HEK293 (cell line): Measurements from ENCODE around the gene NOL4L.
A peak's percentile ranks its signal among the peaks of the same experiment; 100 is the strongest.

ENCODE experiments used
- CTCF ChIA-PET: fragments of 350-600 bp; formaldehyde crosslinking; extraction: SDS; loops from one replicate; lab custom pipeline; 2021; ENCODE audit warnings: antibody characterized with exemption; lab: Yijun Ruan, JAX
- POLR2A ChIA-PET: fragments of 300-600 bp; formaldehyde crosslinking; extraction: SDS; loops from one replicate; lab custom pipeline; 2020; ENCODE audit warnings: antibody characterized with exemption, inconsistent platforms; lab: Yijun Ruan, JAX
- H3K27ac ChIP-seq: fragments of 200-500 bp; sonication (Bioruptor generic); 2 replicates; pipeline ENCODE4 v1.5.1; 2014; ENCODE audit warnings: low read depth, low read length, control low read depth, inconsistent platforms; ENCODE audit errors: extremely low read depth
- H3K36me3 ChIP-seq, 2 experiments: fragments of 200-500 bp in 1 of 2; sonication (Bioruptor generic) in 1 of 2; 1 replicate in 1 of 2; 2 replicates in 1 of 2; pipeline ENCODE4 v1.5.1; 2014 to 2017; ENCODE audit warnings: inconsistent platforms in 2 of 2, low read length in 2 of 2; ENCODE audit not compliant: control insufficient read depth in 2 of 2, insufficient read depth in 1 of 2
- H3K4me1 ChIP-seq: fragments of 200-500 bp; sonication (Bioruptor generic); 2 replicates; pipeline ENCODE4 v1.5.1; 2014; ENCODE audit warnings: mild to moderate bottlenecking, low read length, inconsistent platforms; ENCODE audit not compliant: control insufficient read depth, insufficient read depth
- H3K4me3 ChIP-seq: 2 replicates; pipeline ENCODE4 v1.5.1; 2011; ENCODE audit warnings: low read depth, mild to moderate bottlenecking, control low read depth, low read length, moderate library complexity
- H3K9me3 ChIP-seq: fragments of 200-500 bp; sonication (Bioruptor generic); 2 replicates; pipeline ENCODE4 v1.5.1; 2014; ENCODE audit warnings: low read depth, low read length, inconsistent platforms; ENCODE audit not compliant: control insufficient read depth, insufficient read depth
- ELK4 ChIP-seq: IDR thresholded peaks from 2 replicates; pipeline ENCODE4 v1.6.1; 2011; ENCODE audit warnings: mild to moderate bottlenecking, low read depth, low read length, borderline replicate concordance
- GLIS2 ChIP-seq: fragments of 450-650 bp; formaldehyde crosslinking; IDR thresholded peaks from 2 replicates; pipeline ENCODE4 v1.5.1; 2016; ENCODE audit warnings: missing biosample characterization, missing genetic modification characterization
- KLF1 ChIP-seq: fragments of 450-650 bp; formaldehyde crosslinking; IDR thresholded peaks from 2 replicates; pipeline ENCODE4 v1.5.1; 2016; ENCODE audit warnings: missing biosample characterization, missing genetic modification characterization
- KLF17 ChIP-seq: fragments of 450-650 bp; formaldehyde crosslinking; IDR thresholded peaks from 2 replicates; pipeline ENCODE4 v1.5.1; 2016; ENCODE audit warnings: missing biosample characterization, missing genetic modification characterization
- KLF8 ChIP-seq: fragments of 450-650 bp; formaldehyde crosslinking; IDR thresholded peaks from 2 replicates; pipeline ENCODE4 v1.5.1; 2016; ENCODE audit warnings: missing biosample characterization, missing genetic modification characterization
- KLF9 ChIP-seq: fragments of 450-650 bp; formaldehyde crosslinking; IDR thresholded peaks from 2 replicates; pipeline ENCODE4 v1.5.1; 2016; ENCODE audit warnings: missing biosample characterization, missing genetic modification characterization, low read depth
- REPIN1 ChIP-seq: fragments of 450-650 bp; formaldehyde crosslinking; IDR thresholded peaks from 2 replicates; pipeline ENCODE4 v1.5.1; 2017; ENCODE audit warnings: missing biosample characterization, missing genetic modification characterization, low read depth
- SP7 ChIP-seq: fragments of 450-650 bp; formaldehyde crosslinking; IDR thresholded peaks from 2 replicates; pipeline ENCODE4 v1.5.1; 2016; ENCODE audit warnings: missing biosample characterization, missing genetic modification characterization
- ZBTB17 ChIP-seq: fragments of 450-650 bp; formaldehyde crosslinking; IDR thresholded peaks from 2 replicates; pipeline ENCODE4 v1.5.1; 2016; ENCODE audit warnings: missing biosample characterization, missing genetic modification characterization
- ZBTB20 ChIP-seq: fragments of 450-650 bp; formaldehyde crosslinking; IDR thresholded peaks from 2 replicates; pipeline ENCODE4 v1.5.1; 2016; ENCODE audit warnings: missing biosample characterization, missing genetic modification characterization
- ZBTB49 ChIP-seq: fragments of 450-650 bp; formaldehyde crosslinking; IDR thresholded peaks from 2 replicates; pipeline ENCODE4 v1.5.1; 2016; ENCODE audit warnings: missing biosample characterization, missing genetic modification characterization, low read depth
- ZEB2 ChIP-seq: fragments of 450-650 bp; formaldehyde crosslinking; IDR thresholded peaks from 2 replicates; pipeline ENCODE4 v1.5.1; 2016; ENCODE audit warnings: missing biosample characterization, missing genetic modification characterization
- ZFHX2 ChIP-seq: fragments of 450-650 bp; formaldehyde crosslinking; conservative IDR thresholded peaks from 2 replicates; pipeline ENCODE4 v1.5.1; 2016; ENCODE audit warnings: missing biosample characterization, missing genetic modification characterization
- ZIC2 ChIP-seq: fragments of 450-650 bp; formaldehyde crosslinking; IDR thresholded peaks from 2 replicates; pipeline ENCODE4 v1.5.1; 2016; ENCODE audit warnings: missing biosample characterization, missing genetic modification characterization
- ZNF114 ChIP-seq: fragments of 450-650 bp; formaldehyde crosslinking; IDR thresholded peaks from 2 replicates; pipeline ENCODE4 v1.5.0; 2017; ENCODE audit warnings: missing biosample characterization, missing genetic modification characterization
- ZNF140 ChIP-seq: fragments of 450-650 bp; formaldehyde crosslinking; IDR thresholded peaks from 2 replicates; pipeline ENCODE4 v1.5.1; 2016; ENCODE audit warnings: missing biosample characterization, missing genetic modification characterization
- ZNF398 ChIP-seq: fragments of 450-650 bp; formaldehyde crosslinking; IDR thresholded peaks from 2 replicates; pipeline ENCODE4 v1.5.1; 2017; ENCODE audit warnings: missing biosample characterization, missing genetic modification characterization
- ZNF473 ChIP-seq: fragments of 450-650 bp; formaldehyde crosslinking; IDR thresholded peaks from 2 replicates; pipeline ENCODE4 v1.5.1; 2017; ENCODE audit warnings: missing biosample characterization, missing genetic modification characterization
- ZNF600 ChIP-seq: fragments of 450-650 bp; formaldehyde crosslinking; IDR thresholded peaks from 2 replicates; pipeline ENCODE4 v1.5.1; 2016; ENCODE audit warnings: missing biosample characterization, missing genetic modification characterization
- ZNF639 ChIP-seq: fragments of 450-650 bp; formaldehyde crosslinking; IDR thresholded peaks from 2 replicates; pipeline ENCODE4 v1.5.1; 2016; ENCODE audit warnings: missing biosample characterization, missing genetic modification characterization
- ZNF692 ChIP-seq: fragments of 450-650 bp; formaldehyde crosslinking; IDR thresholded peaks from 2 replicates; pipeline ENCODE4 v1.5.1; 2016; ENCODE audit warnings: missing biosample characterization, missing genetic modification characterization
- ZNF791 ChIP-seq: fragments of 450-650 bp; formaldehyde crosslinking; IDR thresholded peaks from 2 replicates; pipeline ENCODE4 v1.5.1; 2016; ENCODE audit warnings: missing biosample characterization, missing genetic modification characterization
- ZSCAN16 ChIP-seq: fragments of 450-650 bp; formaldehyde crosslinking; IDR thresholded peaks from 2 replicates; pipeline ENCODE4 v1.5.1; 2016; ENCODE audit warnings: missing biosample characterization, missing genetic modification characterization
- ZSCAN18 ChIP-seq: fragments of 450-650 bp; formaldehyde crosslinking; IDR thresholded peaks from 2 replicates; pipeline ENCODE4 v1.5.1; 2016; ENCODE audit warnings: missing biosample characterization, missing genetic modification characterization
- ZSCAN30 ChIP-seq: fragments of 450-650 bp; IDR thresholded peaks from 2 replicates; pipeline ENCODE4 v1.5.1; 2018; ENCODE audit warnings: missing biosample characterization, mild to moderate bottlenecking, missing genetic modification characterization, moderate library complexity

The NOL4L gene

GRCh38 chr20:32574296-32575226 lies 10.6 kb downstream of the NOL4L start:
- POLR2A ChIA-PET = interaction anchor here (0.6 kb wide), 1 partner anchor 8 kb away, joined by 4 read pairs; no protein-coding TSS in a partner anchor
- CTCF ChIA-PET = interaction anchor here (0.5 to 2.8 kb wide), 3 partner anchors 78 to 256 kb away, joined by 3 to 10 read pairs (median 4); no protein-coding TSS in a partner anchor
- Histone ChIP-seq H3K9me3 (no peaks in the 10 kb centered on the region), H3K4me1 (no peaks in the 10 kb centered on the region; the same call in 1 of the 2 replicates), H3K36me3 (no peaks in the 10 kb centered on the region), H3K27ac (no peak overlapping the region), H3K4me3 (no peak overlapping the region)
- TF ChIP-seq ZSCAN18 (tag by site-specific recombination) (no peak), ZIC2 (peak; percentile 78), ELK4 (no peak), KLF17 (tag by site-specific recombination) (0 out of 2 replicates have a peak, but pooled peaks have one; percentile 19), ZNF692 (peak; percentile 69; the same call in 1 of the 2 replicates), ZEB2 (tag by site-specific recombination) (no peak), KLF9 (tag by site-specific recombination) (no peak), KLF1 (no peak), REPIN1 (no peak), ZBTB17 (tag by site-specific recombination) (peak; percentile 15; the same call in 1 of the 2 replicates), ZNF140 (no peak), ZNF114 (tag by site-specific recombination) (no peak), ZSCAN16 (tag by site-specific recombination) (no peak), SP7 (tag by site-specific recombination) (peak; percentile 6), ZNF398 (tag by site-specific recombination) (peak; percentile 74; the same call in 1 of the 2 replicates), ZBTB20 (peak; percentile 90; the same call in 1 of the 2 replicates), ZNF639 (tag by site-specific recombination) (0 out of 2 replicates have a peak, but pooled peaks have one; percentile 14), KLF8 (tag by site-specific recombination) (0 out of 2 replicates have a peak, but pooled peaks have one; percentile 29), ZBTB49 (no peak), ZSCAN30 (tag by site-specific recombination) (0 out of 2 replicates have a peak, but pooled peaks have one; percentile 65), ZFHX2 (tag by site-specific recombination) (peak; percentile 60), ZNF791 (no peak), ZNF473 (tag by site-specific recombination) (no peak), GLIS2 (tag by site-specific recombination) (peak; percentile 86), ZNF600 (tag by site-specific recombination) (peak; percentile 69)
